Measurements from ENCODE around the gene ACAP1.
A peak's percentile ranks its signal among the peaks of the same experiment; 100 is the strongest.

ACAP1 gene

GRCh38 chr17:7309628-7310027 lies 26.7 kb upstream of the ACAP1 start:
- no peak for DNase-seq (ENCODE audit: low read depth)

DNA sequence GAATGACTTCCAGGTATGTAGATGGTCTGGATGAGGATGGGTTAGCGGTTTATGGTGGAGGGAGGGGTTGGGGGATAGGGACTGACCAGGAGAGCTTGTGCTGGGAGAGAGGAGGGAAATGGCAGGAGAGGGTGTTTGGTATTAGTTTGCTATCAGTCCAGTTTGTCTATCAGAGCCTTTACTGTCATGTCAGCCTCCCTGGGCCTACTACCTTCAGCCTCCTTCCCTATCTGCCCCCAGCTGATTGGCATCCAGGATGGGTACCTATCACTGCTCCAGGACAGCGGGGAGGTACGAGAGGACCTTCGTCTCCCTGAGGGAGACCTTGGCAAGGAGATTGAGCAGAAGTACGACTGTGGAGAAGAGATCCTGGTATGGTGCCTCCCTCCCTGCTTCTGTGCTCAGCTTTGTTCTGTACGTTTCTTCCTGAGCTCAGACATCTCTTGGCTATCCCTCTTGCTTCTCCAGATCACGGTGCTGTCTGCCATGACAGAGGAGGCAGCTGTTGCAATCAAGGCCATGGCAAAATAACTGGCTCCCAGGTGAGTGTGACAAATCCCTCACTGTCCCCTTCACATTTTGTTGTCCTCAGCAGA lies 25.1 kb upstream of the ACAP1 start:
- no peak for DNase-seq (ENCODE audit: low read depth)

DNA sequence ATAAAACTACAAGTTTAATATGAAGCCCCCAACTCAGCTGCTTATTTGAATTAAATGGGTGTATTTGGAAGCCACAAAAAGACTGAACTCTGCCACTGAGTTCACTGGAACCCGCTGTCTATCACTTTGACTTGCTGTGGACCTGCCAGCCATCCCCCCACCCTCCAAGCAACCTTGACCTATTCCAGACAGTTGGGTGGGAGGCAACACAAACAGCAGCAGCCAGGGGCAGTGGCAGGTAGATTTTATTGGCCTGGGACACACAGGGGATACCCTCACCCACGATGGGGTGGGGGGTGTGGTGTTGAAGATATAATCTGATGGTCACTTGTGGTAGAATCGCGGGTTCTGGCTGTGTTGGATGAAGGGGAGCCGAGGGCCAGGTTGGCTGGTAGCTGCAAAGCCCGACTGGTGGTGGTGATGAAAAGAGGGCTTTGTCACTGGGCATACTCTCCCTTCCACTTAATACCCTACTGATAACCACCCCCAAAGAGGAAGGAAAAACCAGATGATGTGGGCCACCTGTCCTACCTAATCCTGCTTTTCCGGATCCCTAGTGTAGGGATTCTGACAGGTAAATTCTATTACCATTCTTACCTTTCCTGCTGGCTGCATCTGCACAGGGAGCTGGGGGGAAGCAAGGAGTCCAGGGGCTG lies 23.8 kb upstream of the ACAP1 start:
- no peak for DNase-seq (ENCODE audit: low read depth)

GRCh38 chr17:7313088-7313889 lies 23.0 kb upstream of the ACAP1 start:
- DNase-seq (ENCODE audit: low read depth) = no peak

DNA sequence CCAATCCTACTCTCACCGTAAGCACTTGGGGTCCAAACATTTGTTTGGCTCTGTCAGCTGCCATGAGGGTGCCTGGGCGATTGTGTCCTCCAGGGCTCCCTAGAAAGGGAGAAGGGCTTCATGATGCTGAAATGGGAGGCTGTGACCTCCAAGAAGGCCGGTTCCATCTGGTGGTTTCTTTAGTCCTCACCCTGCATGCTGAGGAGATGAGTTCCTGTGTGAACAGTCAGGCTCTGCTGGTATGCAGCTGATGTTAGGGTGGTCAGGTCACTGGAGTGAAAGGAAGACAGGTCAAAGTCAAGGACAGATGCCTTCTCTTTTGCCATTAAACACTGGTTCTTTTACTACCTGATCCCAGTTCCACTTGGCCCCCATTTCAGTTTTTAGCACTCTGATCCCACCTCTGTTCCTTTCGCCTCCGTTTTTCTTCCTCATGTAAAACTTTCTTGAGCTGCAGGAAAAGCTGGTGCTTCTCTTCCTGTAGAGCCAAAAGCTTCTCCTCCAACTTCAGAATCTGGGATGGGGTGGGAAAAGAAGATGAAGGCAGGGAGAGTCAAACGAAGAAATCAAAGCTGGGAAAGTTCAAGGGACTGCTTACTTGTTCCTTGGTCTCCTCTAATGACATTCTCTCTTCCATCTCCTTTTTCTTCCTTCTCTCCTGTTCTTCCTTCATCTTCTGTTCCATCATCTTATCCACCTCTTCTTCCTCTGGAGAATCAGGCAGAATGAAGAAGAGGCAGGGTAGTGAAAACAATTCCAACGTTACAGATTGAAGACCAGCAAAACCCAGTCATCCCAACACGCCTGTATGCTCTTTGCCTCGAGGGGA lies 22.2 kb upstream of the ACAP1 start:
- DNase-seq (ENCODE audit: low read depth) = no peak

DNA sequence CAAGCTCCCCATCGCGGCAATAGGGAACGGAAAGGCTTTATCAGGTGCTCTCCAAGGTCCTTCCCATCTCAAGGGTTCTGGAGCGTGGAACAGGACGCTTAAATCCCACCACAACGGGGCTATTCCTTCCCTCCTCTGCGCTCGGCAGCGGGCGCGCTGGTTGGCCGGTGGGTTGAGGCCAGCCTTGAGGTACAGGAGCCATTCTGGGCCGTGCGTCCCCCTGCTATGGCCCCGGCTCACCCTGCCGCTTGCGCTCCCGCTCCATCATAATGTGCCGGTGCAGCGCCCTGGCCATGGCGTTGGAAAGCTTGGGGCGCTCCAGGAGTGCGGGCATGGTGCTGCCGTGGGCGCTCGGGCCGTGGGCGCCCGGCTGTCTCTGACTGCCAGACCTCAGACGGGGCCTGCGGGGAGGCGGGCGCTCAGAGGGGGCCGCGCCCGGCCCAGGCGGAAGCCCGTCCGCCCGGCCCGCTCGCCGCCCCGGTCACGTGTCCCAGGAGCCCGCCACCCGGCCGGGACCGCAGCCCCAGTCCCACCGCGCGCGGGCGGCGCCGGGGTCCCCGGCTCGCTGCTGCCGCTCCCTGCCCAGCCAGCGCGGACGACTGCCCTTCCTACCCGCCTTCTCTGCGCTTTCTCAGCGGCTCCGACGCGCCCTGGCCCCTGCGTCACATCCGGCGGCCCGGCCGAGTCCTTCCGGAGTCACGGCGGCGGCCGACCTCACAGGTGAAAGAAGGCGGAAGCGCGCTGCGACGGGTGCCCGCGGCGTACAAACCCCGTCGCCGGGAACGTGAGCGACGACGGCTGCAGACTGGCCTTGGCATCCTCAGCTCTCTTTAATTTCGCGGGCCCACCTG lies 21.4 kb upstream of the ACAP1 start, which contains the start of gene GPS2:
TSS of gene GPS2 (minus strand) at position 642 of the 851 bp plus-strand sequence. CDS start at position 334, 308 bp downstream.
- peak; percentile 90 for DNase-seq (ENCODE audit: low read depth)

GRCh38 chr17:7315570-7316235 lies 20.6 kb upstream of the ACAP1 start:
- DNase-seq (ENCODE audit: low read depth) = no peak

GRCh38 chr17:7317161-7317803 lies 19.0 kb upstream of the ACAP1 start:
- no peak for DNase-seq (ENCODE audit: low read depth)

GRCh38 chr17:7318121-7318860 lies 18.0 kb upstream of the ACAP1 start:
- no peak for DNase-seq (ENCODE audit: low read depth)

GRCh38 chr17:7321466-7321865 lies 14.9 kb upstream of the ACAP1 start:
- DNase-seq (ENCODE audit: low read depth) = no peak

- DNase-seq (ENCODE audit: low read depth) = no peak
Observed at GRCh38 chr17:7322520-7323194, 13.7 kb upstream of the ACAP1 start.

DNA sequence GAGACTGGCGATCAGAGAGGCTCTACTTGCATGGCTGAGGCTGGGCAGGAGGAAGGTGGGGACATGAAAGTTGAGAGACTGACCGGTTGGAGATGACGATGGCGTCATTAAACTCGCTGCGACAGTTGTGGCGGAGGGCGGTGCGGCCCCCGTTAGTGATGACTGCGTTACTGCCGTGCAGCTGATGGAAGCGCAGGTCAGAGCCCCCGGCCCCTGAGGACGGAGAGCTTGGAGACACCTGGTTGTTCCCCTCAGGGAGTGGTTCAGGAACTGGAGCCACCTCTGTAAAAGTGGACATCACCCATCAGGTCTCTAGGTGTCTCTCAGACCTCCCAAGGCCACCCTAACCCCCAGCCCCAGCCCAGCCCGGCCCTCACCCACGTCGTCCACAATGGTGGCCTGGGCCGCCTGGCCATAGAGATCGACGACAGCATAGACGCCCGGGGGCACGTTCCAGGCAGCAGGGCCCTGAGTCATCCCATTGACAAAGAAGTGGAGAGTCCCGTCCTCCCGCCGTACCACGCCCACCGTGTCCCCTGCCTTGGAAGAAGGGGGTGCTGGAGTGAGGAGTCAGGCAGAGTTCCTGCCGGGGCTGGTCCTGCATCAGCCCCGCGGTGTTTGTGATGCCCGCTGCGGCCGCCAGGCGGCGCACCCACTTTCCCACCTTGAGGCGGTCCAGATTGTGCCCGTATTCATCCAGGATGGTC lies 12.4 kb upstream of the ACAP1 start:
- peak; percentile 57 for DNase-seq (ENCODE audit: low read depth)

DNA sequence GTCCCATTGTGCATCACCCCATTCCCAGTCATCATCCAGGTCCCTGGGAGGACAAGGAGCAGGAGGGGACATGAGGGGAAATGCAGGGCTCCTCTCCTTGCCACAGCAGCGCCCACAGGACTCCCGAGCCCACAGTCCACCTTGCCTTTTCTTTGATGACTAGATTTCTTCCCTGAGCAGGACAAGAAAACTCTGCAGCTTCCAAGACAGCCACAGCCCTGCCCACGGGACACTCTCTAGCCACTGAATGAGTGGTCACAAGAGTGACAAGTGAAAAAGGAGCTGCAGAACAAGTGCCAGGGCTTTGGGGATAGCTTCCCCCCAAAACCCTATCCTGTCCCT lies 11.9 kb upstream of the ACAP1 start:
- no peak for DNase-seq (ENCODE audit: low read depth)

DNA sequence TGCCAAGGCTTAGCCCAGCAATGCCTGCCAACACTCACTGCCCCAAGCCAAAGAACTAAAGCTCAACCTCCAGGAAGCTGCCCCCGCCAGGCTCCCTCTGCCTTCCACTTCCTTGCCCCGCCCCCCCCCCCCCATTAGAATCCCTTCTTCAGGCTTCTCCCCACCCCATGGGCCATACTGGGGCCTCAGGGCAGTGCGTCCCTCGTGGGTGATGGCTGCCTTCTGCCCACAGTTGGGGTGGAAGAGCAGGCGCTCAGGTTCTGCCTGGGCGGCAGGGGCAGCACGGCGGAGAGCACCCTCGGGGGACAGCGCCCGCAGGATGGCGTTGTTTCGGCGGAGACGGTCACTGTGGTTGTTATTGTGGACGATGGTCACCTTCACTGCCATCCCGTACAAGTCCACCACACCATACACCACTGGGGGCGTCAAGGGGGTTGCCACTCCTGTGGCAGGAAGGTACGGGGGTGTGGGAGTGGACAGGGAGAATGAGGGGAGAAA lies 11.2 kb upstream of the ACAP1 start:
- DNase-seq (ENCODE audit: low read depth) = no peak

- no peak for DNase-seq (ENCODE audit: low read depth)
Observed at GRCh38 chr17:7326186-7326585, 10.1 kb upstream of the ACAP1 start.

DNA sequence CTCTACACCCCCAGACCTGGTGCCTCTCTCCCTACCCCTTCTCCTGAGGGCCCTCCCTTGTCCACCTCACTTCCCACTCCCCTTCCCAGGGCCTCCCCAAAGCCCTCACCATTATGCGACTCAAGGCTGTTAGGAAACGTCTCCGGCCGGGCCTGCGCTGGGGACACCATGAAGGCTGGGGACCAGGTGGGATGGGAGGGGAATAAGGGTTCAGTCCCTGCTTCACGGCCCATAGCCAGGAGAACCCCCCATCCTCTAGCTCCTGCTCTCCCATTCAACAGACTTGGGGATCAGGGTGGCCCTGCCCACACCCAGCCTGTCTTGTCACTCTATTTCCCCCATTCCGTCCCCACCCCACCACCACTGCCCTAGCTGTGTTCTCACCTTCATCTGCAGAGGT lies 9.3 kb upstream of the ACAP1 start:
- DNase-seq (ENCODE audit: low read depth) = no peak

- DNase-seq (ENCODE audit: low read depth) = no peak
Observed at GRCh38 chr17:7327501-7327900, 8.8 kb upstream of the ACAP1 start.

- DNase-seq (ENCODE audit: low read depth) = no peak
Observed at GRCh38 chr17:7328009-7328408, 8.3 kb upstream of the ACAP1 start.

Data from stimulated activated CD8-positive, alpha-beta memory T cell treated with anti-CD3 and anti-CD28 coated beads, Interleukin-4, amount 100 ng/mL, for 24 hours (primary cell).